Activated naive CD4-positive, alpha-beta T cell treated with anti-CD3 and anti-CD28 coated beads for 36 hours (primary cell): ENCODE results near the gene CTDSPL. TPM values are rescaled to one million over a fixed set of nuclear protein-coding genes. Genes with fewer than 3 reads are reported as not detected.
A peak's percentile ranks its signal among the peaks of the same experiment; 100 is the strongest.

Source experiments
- CTCF ChIA-PET: fragments of 350-600 bp; sonication (Branson Sonifier 250); formaldehyde crosslinking; loops from one replicate; lab custom pipeline; 2021; ENCODE audit warnings: antibody characterized with exemption; lab: Charles Lee
- DNase-seq: peaks from one replicate; pipeline ENCODE4 v3.0.0-alpha.2; 2020
- H3K27ac Mint-ChIP-seq: one replicate; pipeline ENCODE4 v1.8.0; 2021; ENCODE audit warnings: mild to moderate bottlenecking, mixed read lengths
- H3K27me3 Mint-ChIP-seq: one replicate; pipeline ENCODE4 v1.8.0; 2021; ENCODE audit warnings: low read depth, mixed read lengths
- H3K36me3 Mint-ChIP-seq: one replicate; pipeline ENCODE4 v1.8.0; 2021; ENCODE audit warnings: low read depth, mixed read lengths
- H3K4me1 Mint-ChIP-seq: one replicate; pipeline ENCODE4 v1.8.0; 2021; ENCODE audit warnings: low read depth, mixed read lengths
- H3K4me3 Mint-ChIP-seq: one replicate; pipeline ENCODE4 v1.8.0; 2021; ENCODE audit warnings: mild to moderate bottlenecking, moderate library complexity, mixed read lengths
- H3K9me3 Mint-ChIP-seq: one replicate; pipeline ENCODE4 v1.8.0; 2021; ENCODE audit warnings: mixed read lengths
- intact Hi-C: fragments of 100-400 bp; cut with micrococcal nuclease; formaldehyde crosslinking; loops from one replicate; pipeline ENCODE4 v1.15.1; 2023
- total RNA-seq, 2 experiments: library from RNA; stranded (reverse); gene quantifications; one replicate each; pipeline ENCODE4 v1.2.3, GENCODE V29; 2021

CTDSPL gene
- total RNA-seq, 2 experiments from 2014 or later, result 3.7 to 5.0 TPM

- intact Hi-C loops, result loop anchor here (10.0 kb wide), 1 partner anchor 258 kb away; no protein-coding TSS in a partner anchor
- no peaks in the 10 kb centered on the region for H3K36me3 Mint-ChIP-seq
- H3K4me3 Mint-ChIP-seq, result no peak overlapping the region
- CTCF ChIA-PET, result interaction anchor here (0.6 to 4.9 kb wide), 12 partner anchors 9 to 276 kb away, joined by 3 to 43 read pairs (median 4); no protein-coding TSS in a partner anchor
- no peaks in the 10 kb centered on the region for H3K27me3 Mint-ChIP-seq
- DNase-seq, result no peak
- peaks cover 12% of the 10 kb centered on the region for H3K4me1 Mint-ChIP-seq
- H3K9me3 Mint-ChIP-seq, result no peaks in the 10 kb centered on the region
- no peak overlapping the region for H3K27ac Mint-ChIP-seq
These were observed 5.3 kb upstream of the CTDSPL start for GRCh38 chr3:37856381-37856780.

DNA sequence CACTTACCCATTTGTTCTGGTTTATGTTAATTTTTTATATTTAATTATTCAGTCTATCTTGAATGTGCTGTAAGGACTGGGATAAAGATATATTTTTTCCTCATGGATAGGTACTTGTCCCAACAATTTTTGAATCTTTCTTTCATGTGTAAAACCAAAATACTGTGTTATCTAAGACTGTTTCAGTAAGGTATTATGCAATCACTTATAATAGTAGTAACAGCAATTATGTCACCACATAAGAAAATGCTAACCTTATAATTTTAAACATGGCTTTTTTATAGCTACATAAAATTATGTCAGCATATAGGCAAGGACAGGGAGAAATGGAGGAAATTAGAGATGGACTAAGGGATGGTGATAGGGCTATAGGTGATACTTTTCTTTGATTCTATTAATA is 2.9 kb upstream of the CTDSPL start:
- H3K9me3 Mint-ChIP-seq, result no peaks in the 10 kb centered on the region
- no peak for DNase-seq
- H3K36me3 Mint-ChIP-seq, result no peaks in the 10 kb centered on the region
- no peak overlapping the region for H3K4me3 Mint-ChIP-seq
- H3K27ac Mint-ChIP-seq, result no peak overlapping the region
- H3K4me1 Mint-ChIP-seq, result peaks cover 18% of the 10 kb centered on the region
- intact Hi-C loops, result loop anchor here (10.0 kb wide), 1 partner anchor 256 kb away; no protein-coding TSS in a partner anchor
- CTCF ChIA-PET, result interaction anchor here (0.9 kb wide), 1 partner anchor 20 kb away, joined by 3 read pairs; no protein-coding TSS in a partner anchor
- peaks cover 2% of the 10 kb centered on the region for H3K27me3 Mint-ChIP-seq

- H3K36me3 Mint-ChIP-seq, result no peaks in the 10 kb centered on the region
- no peak overlapping the region for H3K4me3 Mint-ChIP-seq
- CTCF ChIA-PET, result interaction anchor here (0.9 kb wide), 1 partner anchor 21 kb away, joined by 3 read pairs; no protein-coding TSS in a partner anchor
- peaks cover 2% of the 10 kb centered on the region for H3K27me3 Mint-ChIP-seq
- intact Hi-C loops, result loop anchor here (10.0 kb wide), 1 partner anchor 255 kb away; no protein-coding TSS in a partner anchor
- H3K27ac Mint-ChIP-seq, result no peak overlapping the region
- DNase-seq, result no peak
- peaks cover 18% of the 10 kb centered on the region for H3K4me1 Mint-ChIP-seq
- H3K9me3 Mint-ChIP-seq, result no peaks in the 10 kb centered on the region
These were observed 2.3 kb upstream of the CTDSPL start for GRCh38 chr3:37859354-37859753.

DNA sequence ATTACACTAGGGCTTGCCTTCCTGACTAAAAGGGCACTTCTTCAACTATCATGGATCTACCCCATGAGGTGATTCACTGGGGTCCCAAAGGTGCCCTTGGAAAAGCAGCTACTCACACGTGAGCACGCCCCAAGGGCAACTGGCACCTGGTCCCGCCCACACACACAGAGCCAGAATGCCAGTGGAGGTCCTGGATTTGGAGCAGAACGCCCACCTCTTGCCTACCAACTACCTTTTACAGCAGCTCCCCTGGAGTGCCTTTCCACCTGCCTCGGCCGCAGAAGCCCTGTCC is 1.8 kb upstream of the CTDSPL start:
- H3K4me3 Mint-ChIP-seq, result peak overlapping the region; percentile 85
- CTCF ChIA-PET, result no interaction called here
- H3K27ac Mint-ChIP-seq, result peak overlapping the region; percentile 73
- H3K4me1 Mint-ChIP-seq, result peaks cover 18% of the 10 kb centered on the region
- intact Hi-C loops, result loop anchor here (10.0 kb wide), 1 partner anchor 255 kb away; no protein-coding TSS in a partner anchor
- peaks cover 2% of the 10 kb centered on the region for H3K27me3 Mint-ChIP-seq
- no peak for DNase-seq
- no peaks in the 10 kb centered on the region for H3K9me3 Mint-ChIP-seq
- no peaks in the 10 kb centered on the region for H3K36me3 Mint-ChIP-seq

DNA sequence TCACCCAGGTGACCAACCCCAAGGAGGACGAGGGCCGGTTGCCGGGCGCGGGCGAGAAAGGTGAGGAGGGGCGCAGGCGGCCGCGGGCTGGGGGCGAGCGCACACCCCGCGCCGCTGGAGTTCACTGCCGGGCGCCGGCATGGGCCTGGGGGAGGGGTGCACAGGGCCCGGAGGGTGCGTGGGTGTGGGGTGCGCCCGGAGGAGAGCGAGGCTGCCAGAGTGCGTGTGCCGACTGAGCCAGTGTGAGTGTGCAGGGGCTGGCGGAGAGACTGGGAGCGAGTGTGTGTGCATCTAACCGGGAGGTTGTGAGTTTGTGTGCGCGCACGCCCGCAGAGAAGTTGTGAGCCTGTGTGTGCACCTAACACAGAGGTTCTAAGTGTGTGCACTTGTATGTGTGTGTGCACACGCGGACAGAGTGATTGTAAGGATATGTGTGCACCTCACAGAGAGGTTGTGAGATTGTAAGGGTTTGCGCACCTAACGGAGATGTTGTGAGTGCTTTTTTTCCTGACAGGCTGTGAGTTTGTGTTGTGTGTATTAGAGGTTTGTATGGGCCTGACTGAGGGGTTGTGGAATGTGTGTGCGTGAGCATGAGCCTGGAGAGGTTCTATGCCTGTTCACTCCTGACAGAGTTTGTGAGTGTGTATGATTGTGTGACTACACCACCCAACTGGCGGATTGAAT is 681 bp downstream of the CTDSPL start:
- peak; percentile 54 for DNase-seq
- Mint-ChIP-seq H3K27me3 (peaks cover 2% of the 10 kb centered on the region), H3K4me3 (peak overlapping the region; percentile 73), H3K4me1 (peaks cover 18% of the 10 kb centered on the region), H3K9me3 (no peaks in the 10 kb centered on the region), H3K36me3 (no peaks in the 10 kb centered on the region), H3K27ac (no peak overlapping the region)
- intact Hi-C loops, result loop anchor here (2.0 kb wide), 1 partner anchor 44 kb away; no protein-coding TSS in a partner anchor
- CTCF ChIA-PET, result no interaction called here

DNA sequence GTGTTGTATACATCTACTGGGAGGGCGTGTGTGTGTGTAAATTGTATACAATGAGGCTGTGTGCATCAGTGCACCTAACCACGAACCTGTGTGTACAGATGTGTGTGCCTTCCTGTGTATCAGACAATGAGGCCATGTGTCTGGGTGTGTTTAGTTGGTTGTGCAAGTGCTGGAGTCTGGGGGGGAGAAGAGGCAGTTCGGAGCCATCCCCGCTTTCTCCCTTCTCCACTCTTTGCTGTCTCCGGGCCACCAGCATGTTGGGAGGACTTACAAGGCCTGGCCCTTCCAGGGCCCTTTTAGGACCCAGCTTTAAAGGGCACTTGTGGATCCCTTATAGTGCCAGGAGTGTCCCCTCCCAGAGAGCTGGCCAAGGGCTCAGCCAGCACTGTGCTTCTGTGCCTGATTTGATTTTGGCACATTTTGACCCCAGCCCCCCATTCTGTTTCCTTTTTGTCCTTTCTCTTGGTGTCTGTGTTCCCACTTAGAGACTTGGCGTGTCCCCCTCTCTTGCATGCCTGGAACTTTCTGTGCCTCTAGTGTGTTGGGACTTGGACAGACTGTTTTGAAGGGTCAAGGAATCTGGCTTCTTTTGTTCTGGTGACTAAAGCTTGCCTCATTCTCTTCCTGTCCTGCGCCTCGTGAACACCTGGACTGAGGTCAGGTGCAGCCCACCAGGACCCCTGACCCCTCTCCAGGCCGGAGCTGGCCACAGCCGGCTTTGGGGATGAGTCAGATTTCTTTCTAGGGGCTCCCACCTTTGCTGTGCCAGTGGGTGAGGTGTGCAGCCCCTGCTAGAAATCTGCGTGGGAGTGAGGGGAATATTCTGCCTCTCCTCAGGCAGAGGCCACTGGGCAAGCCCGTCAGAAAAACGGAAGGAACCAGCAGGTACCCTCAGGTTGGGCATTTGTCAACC is 1.5 kb downstream of the CTDSPL start:
- intact Hi-C loops, result loop anchor here (2.0 kb wide), 1 partner anchor 44 kb away; no protein-coding TSS in a partner anchor
- H3K27ac Mint-ChIP-seq, result no peak overlapping the region
- peaks cover 18% of the 10 kb centered on the region for H3K4me1 Mint-ChIP-seq
- H3K4me3 Mint-ChIP-seq, result peak overlapping the region; percentile 73
- H3K36me3 Mint-ChIP-seq, result no peaks in the 10 kb centered on the region
- CTCF ChIA-PET, result interaction anchor here (3.5 kb wide), 1 partner anchor 8 kb away, joined by 21 read pairs; no protein-coding TSS in a partner anchor
- no peak for DNase-seq
- no peaks in the 10 kb centered on the region for H3K9me3 Mint-ChIP-seq
- peaks cover 2% of the 10 kb centered on the region for H3K27me3 Mint-ChIP-seq

- CTCF ChIA-PET, result interaction anchor here (3.5 kb wide), 1 partner anchor 9 kb away, joined by 21 read pairs; no protein-coding TSS in a partner anchor
- Mint-ChIP-seq H3K36me3 (no peaks in the 10 kb centered on the region), H3K9me3 (no peaks in the 10 kb centered on the region), H3K4me1 (peaks cover 18% of the 10 kb centered on the region), H3K27me3 (peaks cover 2% of the 10 kb centered on the region), H3K4me3 (no peak overlapping the region), H3K27ac (no peak overlapping the region)
- intact Hi-C loops, result loop anchor here (2.0 kb wide), 1 partner anchor 43 kb away; no protein-coding TSS in a partner anchor
- no peak for DNase-seq
These were observed 2.5 kb downstream of the CTDSPL start for GRCh38 chr3:37863949-37864822.

GRCh38 chr3:37864904-37865303 is 3.2 kb downstream of the CTDSPL start:
- Mint-ChIP-seq H3K36me3 (no peaks in the 10 kb centered on the region), H3K4me1 (peaks cover 16% of the 10 kb centered on the region), H3K4me3 (no peak overlapping the region), H3K9me3 (peaks cover 2% of the 10 kb centered on the region), H3K27ac (no peak overlapping the region), H3K27me3 (peaks cover 2% of the 10 kb centered on the region)
- peak; percentile 54 for DNase-seq
- intact Hi-C loops, result no loop called here
- CTCF ChIA-PET, result interaction anchor here (2.2 to 3.5 kb wide), 2 partner anchors 9 to 103 kb away, joined by 12 to 21 read pairs; no protein-coding TSS in a partner anchor

DNA sequence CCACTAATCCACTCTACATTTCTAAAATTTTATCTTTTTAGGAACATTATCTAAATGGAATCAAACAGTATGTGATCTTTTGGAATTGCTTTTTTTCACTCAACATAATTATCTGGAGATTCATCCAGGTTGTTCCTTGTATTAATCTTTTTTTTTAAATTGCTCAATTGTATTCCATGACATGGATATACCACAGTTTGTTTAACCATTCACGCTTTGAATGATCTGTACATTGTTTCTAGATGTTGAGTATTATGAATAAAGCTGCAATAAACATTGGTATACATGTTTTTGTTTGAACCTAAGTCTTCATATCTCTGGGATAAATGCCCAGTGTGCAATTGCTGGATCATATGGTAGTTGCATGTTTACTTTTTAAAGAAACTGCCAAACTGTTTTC is 5.5 kb downstream of the CTDSPL start:
- no peak overlapping the region for H3K27ac Mint-ChIP-seq
- H3K9me3 Mint-ChIP-seq, result peaks cover 11% of the 10 kb centered on the region
- no peaks in the 10 kb centered on the region for H3K36me3 Mint-ChIP-seq
- no peak overlapping the region for H3K4me3 Mint-ChIP-seq
- CTCF ChIA-PET, result interaction anchor here (0.8 to 2.2 kb wide), 3 partner anchors 12 to 110 kb away, joined by 5 to 12 read pairs (median 6); no protein-coding TSS in a partner anchor
- peaks cover 2% of the 10 kb centered on the region for H3K27me3 Mint-ChIP-seq
- H3K4me1 Mint-ChIP-seq, result peaks cover 6% of the 10 kb centered on the region
- intact Hi-C loops, result no loop called here
- no peak for DNase-seq

- intact Hi-C loops, result no loop called here
- H3K27ac Mint-ChIP-seq, result no peak overlapping the region
- CTCF ChIA-PET, result interaction anchor here (1.2 kb wide), 1 partner anchor 103 kb away, joined by 3 read pairs; no protein-coding TSS in a partner anchor
- DNase-seq, result no peak
- no peak overlapping the region for H3K4me3 Mint-ChIP-seq
- no peaks in the 10 kb centered on the region for H3K27me3 Mint-ChIP-seq
- no peaks in the 10 kb centered on the region for H3K4me1 Mint-ChIP-seq
- H3K36me3 Mint-ChIP-seq, result no peaks in the 10 kb centered on the region
- peaks cover 22% of the 10 kb centered on the region for H3K9me3 Mint-ChIP-seq
These were observed 10.2 kb downstream of the CTDSPL start for GRCh38 chr3:37871858-37872257.

DNA sequence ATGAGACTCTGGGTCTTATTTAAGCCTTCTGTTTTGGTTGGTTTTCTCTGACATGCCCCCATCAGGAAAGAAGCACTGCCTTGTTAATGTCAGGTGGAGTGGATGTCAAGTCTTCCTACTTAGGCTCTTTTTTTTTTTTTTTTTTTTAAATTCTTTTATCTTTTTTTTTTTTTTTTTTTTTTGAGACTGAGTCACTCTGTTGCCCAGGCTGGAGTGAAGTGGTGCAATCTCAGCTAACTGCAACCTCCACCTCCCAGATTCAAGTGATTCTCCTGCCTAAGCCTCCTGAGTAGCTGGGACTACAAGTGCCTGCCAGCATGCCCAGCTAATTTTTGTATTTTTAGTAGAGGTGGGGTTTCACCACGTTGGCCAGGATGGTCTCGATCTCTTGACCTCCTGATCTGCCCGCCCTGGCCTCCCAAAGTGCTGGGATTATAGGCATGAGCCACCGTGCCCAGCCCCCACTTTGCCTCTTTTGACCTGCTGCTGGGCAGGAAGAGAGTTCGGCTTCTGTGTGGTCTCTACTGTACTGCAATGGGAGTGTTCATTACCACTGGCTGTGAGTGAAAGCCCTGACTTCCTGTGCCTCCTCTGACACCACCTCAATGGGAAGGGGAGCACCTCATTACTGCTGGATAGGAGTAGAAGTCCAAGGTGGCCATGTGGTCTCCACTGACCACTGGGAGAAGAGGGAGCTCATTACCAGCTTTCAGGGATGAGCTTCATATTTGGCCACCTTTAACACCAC is 10.9 kb downstream of the CTDSPL start:
- Mint-ChIP-seq H3K27ac (no peak overlapping the region), H3K36me3 (no peaks in the 10 kb centered on the region), H3K9me3 (peaks cover 22% of the 10 kb centered on the region), H3K4me3 (no peak overlapping the region), H3K4me1 (no peaks in the 10 kb centered on the region), H3K27me3 (no peaks in the 10 kb centered on the region)
- intact Hi-C loops, result no loop called here
- no peak for DNase-seq
- CTCF ChIA-PET, result no interaction called here
